GM21367 (cell line): ENCODE results near the gene PDE4C.

Experiments
- ATAC-seq: cut with Tn5 transposase; IDR thresholded peaks from one replicate; pipeline ENCODE4 v1.9.1; 2021; ENCODE audit not compliant: unreplicated experiment

Gene PDE4C

DNA sequence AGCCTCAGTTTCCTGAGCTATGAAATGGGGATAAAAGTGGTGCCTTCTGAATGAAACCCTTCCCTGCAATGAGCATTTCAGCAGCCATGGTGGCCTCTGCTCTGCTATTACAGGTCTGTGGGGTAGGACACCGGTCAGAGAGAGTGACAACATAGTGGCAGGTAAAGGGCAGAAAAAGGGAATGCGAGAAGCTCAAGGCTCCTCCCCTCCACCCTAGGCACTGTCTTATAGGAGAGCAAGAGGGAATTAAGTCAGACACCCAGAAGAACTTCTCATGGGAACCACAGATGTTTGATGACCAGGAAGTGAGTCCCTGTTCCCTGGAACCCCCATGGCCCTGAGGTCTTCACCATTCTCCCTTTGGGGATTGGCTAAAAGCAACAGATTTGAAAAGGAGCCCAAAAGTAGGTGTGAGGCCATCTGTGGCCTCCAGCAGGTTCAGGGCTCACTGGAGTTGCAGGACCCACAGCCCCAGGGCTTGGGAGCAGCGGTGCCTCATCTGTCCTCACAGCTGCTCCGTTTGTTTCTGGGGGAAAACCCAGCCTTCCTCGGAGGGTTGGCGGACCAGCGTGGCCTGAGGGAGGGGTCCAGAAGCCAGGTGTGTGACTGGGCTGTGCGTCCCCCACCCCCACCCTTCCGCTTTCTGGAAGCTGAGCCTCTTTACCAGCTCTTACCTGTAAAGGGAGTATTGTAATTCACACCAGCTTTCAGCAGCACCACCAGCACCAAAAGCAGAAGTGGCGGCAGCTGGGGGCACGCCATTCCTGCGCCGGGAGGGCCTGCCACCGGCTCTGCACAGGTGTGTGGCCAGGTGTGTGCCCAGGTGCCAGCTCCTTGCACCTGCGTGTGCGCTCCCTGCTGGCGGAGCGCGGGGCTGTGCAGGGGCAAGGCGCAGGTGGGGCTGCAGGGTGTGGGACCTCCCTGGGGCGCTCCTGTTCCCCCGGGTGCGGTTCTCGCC, 28.6 kb upstream of the PDE4C start:
- no peak for ATAC-seq

DNA sequence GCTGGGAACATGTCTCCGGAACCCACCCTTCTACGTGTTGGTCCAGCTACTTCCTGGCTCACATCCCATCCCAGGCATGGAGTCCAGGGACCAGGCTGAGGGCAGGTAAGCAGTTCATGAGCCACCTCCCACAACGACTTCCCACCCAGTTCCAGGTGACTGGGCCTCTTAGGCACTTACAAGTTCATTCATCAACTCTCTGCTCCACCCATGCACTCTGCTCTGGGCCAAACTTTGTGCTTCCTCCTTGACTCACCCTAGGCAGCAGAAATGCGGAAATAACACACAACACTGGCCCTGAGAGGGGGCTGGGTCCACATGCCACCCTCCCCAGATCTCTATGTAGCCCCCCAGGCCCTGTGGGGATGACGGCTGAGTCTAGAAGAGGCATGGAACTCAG, 27.5 kb upstream of the PDE4C start:
- ATAC-seq, result no peak

DNA sequence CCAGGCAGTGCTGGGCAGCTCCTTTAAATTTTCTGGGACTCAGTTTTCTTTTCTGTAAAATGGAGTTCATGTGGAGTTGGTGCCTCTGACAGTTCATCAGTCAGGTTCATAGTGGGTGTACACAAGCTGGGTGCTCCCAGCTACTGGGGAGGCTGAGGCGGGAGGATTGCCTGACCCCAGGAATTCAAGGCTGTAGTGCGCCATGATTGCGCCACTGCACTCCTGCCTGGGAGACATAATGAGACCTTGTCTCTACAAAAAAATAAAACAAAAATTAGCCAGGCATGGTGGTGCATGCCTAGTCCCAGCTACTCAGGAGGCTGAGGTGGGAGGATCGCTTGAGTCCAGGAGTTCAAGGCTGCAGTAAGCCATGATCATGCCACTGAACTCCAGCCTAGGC, 26.9 kb upstream of the PDE4C start:
- no peak for ATAC-seq

DNA sequence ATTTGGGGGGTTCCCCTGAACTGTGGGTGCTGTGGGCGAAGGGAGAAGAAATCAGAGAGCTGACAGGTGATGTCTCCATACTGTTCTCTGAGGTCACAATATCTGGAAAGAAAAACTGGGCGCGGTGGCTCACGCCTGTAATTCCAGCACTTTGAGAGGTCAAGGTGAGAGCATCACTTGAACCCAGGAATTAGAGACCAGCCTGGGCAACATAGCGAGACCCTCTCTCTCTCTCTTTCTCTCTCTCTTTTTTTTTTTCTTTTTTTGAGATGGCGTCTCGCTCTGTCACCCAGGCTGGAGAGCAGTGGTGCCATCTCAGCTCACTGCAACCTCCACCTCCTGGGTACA, 26.1 kb upstream of the PDE4C start:
- ATAC-seq, result no peak

DNA sequence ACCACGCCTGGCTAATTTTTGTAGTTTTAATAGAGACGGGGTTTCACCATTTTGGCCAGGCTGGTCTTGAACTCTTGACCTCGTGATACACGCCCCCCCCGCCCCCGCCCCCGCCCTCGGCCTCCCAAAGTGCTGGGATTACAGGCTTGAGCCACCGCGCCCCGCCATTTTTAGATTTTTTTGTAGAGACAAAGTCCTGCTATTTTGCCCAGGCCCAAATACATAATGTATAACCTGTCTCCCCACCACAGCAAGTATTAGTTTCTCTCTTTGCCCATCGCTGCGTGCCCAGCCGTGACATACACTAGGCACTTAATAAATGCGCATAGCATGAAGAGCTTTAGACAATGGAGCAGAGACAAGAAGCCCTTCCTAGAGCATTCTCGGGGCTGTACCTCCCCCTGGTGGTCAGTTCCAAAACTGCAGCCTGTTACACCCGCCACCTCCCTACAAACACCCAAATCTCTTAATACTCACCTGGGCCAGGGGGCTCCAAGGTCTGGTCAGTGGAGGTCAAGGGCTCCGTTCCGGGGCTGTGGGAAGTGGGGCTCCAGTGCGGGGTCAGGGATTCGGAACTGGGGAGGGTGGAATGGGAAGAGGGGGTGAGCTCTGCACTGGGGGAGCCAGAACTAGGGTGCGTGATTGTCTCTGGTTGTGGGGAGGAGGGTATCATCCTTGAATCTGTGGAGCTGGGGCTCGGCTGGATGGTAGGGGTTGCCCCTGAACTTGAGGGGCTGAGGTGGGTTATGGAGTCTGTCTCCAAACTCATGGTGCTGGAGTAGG, 25.5 kb upstream of the PDE4C start:
- ATAC-seq, result no peak

DNA sequence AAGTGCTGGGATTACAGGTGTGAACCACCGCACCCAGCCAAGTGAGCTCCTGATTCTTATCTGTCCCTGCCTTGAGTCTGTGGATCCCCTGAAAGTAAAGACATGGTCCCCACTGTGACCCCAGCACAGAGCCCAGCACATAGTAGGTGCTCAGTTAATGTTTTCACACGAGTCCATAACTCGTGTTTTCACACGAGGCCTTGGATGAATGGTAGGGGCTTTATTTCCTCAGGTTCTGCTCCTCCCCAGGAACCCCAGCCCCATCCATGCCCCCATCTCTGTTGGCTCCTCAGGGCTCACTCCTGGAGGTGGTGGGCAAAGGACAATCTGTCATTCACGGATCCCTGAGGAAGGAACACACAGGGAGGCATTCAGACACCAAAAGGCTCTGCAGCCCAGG, 23.6 kb upstream of the PDE4C start:
- no peak for ATAC-seq

DNA sequence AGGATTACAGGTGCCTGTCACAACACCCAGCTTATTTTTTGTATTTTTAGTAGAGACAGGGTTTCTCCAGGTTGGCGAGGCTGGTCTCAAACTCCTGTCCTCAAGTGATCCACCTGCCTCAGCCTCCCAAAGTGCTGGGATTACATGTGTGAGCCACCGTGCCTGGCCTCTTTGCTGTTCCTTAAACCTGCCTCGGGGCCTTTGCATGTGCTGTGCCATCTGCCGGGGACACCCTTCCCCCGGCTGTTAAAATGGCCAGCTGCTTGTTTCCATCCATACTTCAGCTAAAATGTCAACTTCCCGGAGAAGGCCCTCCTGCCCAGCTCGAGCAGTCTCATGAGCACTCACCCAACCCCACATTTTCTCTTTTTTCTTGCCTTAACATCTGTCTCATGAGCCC, 19.1 kb upstream of the PDE4C start:
- no peak for ATAC-seq

DNA sequence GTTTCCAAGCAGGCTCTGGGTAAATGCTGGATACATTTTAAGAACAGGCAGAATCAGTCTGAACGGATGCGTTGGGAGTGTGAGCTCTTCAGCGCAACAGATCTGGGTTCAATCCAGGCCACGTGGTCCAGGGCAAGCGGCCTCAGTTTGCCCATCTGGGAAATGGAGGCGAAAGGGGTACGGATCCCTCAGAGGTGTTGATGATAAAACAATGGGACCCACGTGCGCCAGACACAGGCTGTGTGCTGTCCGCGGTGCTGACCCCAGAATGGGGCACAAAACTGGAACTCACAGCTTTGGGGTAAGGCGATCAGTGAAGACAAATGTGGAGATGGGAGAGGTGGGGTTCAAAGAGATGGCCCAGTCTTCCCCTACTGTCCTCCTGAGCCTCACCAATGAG, 13.1 kb upstream of the PDE4C start:
- ATAC-seq, result no peak

DNA sequence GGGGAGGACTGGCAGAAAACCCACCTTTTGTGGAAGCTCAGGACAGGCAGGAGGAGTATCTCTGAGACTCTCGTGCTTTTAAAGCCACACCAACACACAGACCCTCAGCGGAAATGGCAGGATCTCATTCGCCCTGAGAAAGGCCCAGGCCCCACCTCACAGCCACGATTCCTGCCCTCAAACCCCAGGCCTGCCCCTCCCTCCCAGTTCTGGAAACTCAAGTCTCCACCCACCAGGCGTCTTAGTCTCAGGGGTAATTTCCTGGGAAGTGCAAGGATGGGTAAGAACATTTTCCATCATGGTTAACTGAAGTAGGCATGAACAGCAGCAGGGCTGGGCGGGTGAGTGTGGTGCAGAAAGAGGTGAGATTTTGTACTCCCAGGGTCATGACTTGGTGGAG, 8.0 kb upstream of the PDE4C start:
- no peak for ATAC-seq

DNA sequence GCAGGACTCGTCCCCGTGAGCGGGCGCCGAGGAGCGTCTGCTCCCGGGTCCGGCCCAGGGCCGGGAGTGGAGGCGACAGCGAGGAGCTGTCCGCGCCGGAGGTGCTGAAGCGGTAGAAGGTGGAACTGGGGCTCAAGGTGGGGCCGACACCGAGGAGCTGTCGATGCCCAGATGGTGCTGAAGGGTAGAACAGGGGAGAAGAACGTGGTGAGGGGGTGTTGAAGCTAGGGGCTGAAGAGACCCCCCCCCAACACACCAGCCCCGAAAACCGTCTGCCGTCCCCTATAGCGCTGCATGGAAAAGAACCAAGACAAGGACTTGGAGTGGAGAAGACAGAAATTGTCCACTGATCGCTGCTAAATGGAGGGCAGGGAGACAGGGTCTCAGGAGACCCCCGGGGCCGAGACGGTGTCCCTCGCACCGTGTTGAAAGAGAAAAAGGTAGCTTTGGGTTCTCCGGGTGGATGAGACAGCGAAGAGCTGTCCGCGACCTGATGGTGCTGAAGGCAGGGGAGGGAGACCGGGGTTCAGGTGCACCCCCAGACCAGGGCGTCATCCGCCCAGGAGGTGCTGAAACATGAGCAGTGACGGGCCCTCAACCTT, 7.1 kb upstream of the PDE4C start:
- ATAC-seq, result no peak

DNA sequence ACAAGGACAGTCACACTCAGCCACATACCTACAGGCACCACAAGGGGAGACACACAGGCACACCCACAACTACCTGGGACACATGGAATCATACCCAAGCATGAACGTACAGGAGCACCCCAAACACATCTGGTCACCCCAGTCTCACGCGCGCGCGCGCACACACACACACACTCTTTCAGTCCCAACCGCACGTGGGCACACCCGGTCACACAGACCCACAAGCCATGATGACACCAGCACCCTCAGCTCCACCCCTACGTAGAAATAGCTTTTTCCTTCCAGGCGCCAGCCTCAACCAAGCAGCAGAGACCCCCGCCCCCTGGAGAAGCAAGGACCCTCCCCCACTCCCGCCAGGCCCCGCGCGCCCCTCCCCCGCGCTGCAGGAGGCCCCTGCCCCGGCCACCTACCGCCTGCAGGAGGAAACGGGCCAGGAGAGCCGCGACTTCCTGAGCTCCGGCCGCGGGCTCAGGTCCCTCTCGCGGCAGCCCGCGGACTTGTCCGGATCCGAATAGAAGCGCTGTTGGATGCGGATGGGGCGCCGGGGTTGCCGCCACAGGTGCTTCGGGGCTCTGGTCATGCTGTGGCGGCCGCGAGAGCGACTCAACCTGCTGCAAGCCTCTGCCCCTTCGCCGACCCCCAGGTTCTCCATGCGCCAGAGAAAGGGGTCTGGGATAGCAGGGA, 6.4 kb upstream of the PDE4C start:
- no peak for ATAC-seq

DNA sequence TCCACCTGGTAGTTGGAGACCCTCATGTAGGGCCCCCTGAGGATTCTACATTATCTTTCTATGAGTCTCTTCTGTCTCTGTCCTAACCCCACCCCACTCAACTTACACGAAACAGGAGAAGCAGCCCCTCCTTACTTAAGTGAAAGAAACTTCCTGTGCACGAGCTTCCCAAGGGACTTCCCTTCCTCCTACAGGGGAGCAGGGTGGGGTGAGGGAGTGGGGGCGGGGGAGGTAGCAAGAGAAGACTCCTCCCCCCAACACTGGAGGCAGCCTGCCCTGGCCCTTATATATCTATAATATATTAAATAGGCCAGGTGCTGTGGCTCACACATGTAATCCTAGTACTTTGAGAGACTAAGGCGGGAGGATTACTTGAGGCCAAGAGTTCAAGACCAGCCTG, 5.5 kb upstream of the PDE4C start:
- no peak for ATAC-seq

DNA sequence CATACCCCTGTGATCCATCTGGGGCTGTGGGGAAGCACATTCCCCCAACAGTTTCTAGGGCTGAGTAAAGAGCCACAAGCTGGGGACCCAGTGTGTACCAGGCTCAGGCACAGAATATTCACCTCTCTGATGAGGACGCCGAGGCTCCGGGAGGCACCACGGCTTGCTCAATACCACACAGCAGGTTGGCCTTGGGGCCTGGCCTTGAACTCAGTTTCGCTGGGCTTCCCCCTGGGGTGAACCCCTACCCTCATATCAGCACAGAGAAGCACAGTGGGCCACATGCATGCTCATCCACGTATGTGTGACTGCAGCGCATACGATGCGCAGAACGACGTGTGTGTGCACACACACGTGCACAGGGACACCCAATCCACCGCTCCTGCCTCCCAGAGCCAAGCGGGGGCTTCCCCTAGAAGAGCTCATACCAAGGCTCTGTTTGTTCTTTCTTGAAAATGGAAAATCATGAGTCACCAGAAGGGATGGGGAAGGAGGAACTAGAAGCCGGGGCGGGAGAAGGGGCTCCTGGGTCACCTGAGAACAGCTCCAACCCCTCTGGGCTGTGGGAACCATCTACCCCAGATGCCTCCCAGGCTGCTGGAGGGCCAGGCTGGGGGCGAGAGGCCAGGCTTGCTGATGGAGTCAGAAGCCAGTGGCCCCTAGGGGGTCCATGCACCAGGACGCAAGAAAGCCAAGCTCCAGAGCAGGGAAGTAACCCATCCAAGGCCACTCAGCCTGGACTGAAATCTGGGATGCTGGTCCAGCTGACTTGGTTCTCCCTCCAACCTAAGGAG, 4.9 kb upstream of the PDE4C start:
- no peak for ATAC-seq

DNA sequence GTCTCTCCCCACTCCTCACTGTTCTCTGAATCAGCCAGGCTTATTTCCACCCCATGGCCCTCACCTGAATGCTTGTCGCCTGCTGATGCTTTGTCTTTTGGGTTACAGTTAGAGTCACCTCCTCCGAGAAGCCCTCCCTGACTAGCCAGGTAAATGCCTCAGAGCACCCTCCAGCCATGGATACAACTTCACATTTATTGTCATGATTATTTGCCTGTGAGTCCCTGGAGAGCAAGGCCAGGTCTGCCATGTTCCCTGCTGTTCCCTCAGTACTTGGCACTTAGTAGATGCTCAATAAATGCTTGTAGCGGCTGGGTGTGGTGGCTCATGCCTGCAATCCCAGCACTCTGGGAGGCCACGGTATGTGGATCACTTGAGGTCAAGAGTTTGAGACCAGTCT, 3.7 kb upstream of the PDE4C start:
- no peak for ATAC-seq

DNA sequence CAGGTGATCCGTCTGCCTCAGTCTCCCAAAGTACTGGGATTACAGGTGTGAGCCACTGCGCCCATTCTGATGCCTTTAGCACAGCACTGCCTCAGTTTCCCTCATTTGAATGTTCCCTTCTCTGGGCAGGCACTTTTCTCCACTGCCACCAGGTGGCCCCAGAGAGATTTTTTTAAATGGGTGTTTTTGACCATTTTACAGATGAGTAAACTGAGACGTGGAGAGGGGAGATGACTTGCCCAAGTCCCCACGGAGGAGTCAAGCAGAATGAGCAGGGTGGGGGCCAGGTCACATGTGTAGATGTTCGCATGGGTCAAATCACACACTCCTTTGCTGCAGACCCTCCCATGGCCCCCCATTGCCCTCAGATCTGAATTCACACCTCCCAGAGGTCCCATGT, 3.2 kb upstream of the PDE4C start:
- ATAC-seq, result no peak

DNA sequence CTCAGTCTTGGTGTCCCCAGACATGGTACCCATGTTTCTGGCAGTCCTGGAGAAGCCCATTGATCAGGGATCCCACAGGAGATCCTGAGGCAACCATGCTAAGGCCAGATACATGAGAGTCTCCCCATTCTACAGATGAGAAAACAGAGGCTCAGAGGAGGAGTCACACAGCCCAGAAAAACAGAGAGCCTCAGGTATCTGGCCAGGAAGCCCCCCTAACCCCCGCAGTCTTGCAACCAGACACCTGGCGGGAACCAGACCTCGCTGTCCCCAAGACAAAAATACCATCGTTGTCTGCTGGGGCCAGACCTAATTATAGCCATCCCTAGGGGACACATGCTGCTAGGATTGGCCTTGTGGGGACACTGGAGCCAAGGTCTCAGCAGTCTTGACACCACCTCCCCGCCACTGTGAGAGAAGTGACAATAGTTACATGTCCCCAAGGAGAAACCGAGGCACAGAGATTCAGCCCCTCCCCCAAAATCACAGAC, 1.6 kb upstream of the PDE4C start:
- no peak for ATAC-seq

DNA sequence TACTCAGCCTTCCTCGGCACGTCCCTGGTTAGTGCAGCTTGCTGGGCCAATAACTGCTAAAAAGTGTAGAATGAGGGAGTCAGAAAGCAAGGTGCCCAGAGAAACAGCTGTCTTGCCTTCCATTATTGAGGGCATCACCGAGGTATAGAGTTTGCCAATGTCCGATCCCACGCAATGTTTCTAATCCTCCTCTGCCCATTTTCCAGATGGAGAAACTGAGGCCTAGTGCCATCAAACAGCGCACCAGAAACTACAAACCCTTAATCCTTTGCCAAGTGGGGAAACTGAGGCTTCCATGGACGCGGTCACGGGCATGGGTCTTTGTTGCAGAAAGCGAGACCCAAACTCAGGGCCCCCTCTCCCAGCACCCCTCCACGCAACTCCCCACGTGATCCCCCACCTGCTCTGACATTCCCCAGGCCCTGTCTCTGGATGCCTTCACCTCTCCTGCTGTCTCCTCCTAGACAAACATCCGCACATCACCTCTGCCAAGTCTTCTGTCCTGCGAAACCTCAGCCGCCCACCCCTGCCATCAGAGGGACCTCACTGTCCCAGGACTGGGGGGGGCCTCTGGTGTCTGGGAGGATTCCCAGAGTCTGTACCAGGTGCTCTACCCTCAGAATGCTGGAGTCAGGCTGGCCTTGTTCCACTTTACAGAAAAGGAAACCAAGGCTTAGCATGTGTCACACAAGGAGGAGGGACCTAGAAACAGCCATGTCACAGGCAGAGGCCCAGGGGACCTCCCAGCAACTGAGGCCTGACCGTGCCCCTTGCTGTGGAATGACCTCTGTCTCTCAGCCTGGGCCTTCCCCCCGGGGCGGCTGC, 930 bp upstream of the PDE4C start:
- no peak for ATAC-seq

DNA sequence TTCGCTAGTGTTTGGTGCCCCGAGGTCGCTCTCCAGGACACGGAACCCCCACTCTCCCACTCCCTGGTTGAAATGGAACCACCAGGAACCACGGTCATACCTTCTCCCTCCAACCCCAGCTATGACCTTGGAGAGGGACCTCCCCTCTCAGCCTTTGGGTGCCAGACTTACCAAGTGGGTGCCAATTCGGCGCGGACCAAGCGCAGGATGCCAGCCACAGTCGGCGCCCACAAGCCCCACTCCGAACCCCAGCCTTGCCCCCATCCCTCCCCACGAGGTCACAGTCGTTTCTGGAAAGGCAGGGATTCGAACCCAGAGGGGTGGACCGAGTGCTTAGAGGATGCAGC, 910 bp downstream of the PDE4C start:
- no peak for ATAC-seq

DNA sequence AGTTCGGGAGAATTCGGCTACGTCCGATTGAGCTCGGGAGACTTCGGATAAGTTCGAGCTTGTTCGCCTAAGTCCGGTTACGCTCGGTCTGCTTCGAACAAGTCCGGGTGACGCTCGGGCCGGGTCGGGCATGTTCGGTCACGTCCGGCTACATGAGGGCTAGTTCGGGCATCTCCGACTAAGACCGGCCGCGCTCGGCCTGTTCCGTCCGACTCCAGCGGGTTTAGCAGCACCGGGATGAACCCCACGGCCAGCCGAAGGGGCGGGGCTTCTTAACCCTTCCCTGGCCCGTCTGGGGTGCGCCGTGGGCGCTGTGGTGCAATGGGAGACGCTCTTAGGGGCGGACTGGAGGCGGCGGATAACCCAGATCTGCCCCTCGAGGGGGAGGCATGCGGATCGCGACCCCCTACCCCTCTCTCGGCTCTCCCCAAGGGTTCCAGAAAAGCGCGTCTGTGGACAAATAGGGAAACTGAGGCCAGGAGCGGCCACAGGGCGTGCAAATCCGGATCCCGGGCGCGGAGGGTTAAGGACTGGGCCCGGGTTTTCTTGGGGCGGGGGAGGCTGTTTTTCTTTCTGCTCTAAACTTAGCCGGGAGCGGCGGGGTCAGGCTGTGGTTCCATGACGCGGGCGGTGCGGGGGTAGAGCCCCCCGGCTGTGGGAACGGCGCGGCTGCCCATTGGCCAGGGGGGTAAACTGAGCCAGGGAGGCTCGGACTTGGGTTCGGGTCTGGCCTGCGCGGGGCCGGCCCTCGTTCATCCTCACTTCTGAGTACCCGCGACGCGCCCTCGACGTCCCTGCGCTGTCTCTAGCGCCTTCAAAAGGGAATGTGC, 1.5 kb downstream of the PDE4C start:
- ATAC-seq, result peak; percentile 69
